Lower leg skin (tissue), 3 donors: ENCODE measurements around the gene ZNF709.

Experiments used
- CTCF ChIP-seq, 3 donors: fragments of 450-650 bp; IDR thresholded peaks; one replicate each; pipeline ENCODE4 v1.5.1; 2016; ENCODE audit warnings: antibody characterized with exemption in 3 of 3, mild to moderate bottlenecking in 3 of 3, moderate library complexity in 2 of 3
- POLR2A ChIP-seq, 2 donors: fragments of 450-650 bp; IDR thresholded peaks; one replicate each; pipeline ENCODE4 v1.6.1; 2016 to 2017; ENCODE audit warnings: antibody characterized with exemption in 2 of 2, mild to moderate bottlenecking in 1 of 2, moderate library complexity in 1 of 2

GRCh38 chr19:12411893-12412292 is 72.7 kb downstream of the ZNF709 start:
- TF ChIP-seq CTCF (IDR thresholded peaks at IDR 0.05) (no peak), POLR2A (IDR thresholded peaks at IDR 0.05) (no peak)
